Immature natural killer cell (primary cell): ENCODE results near the gene TSPAN12. TPM values are rescaled to one million over a fixed set of nuclear protein-coding genes. Genes with fewer than 3 reads are reported as not detected.

Source experiments
- DNase-seq, 3 donors: peaks; one replicate each; pipeline ENCODE4 v3.0.0; 2022; ENCODE audit warnings: mixed read lengths in 1 of 3
- H3K27ac Mint-ChIP-seq, 6 donors: one replicate each; pipeline ENCODE4 v1.8.0; 2020; ENCODE audit warnings: mixed read lengths in 6 of 6, mild to moderate bottlenecking in 5 of 6, inconsistent platforms in 4 of 6, moderate library complexity in 3 of 6
- H3K27me3 Mint-ChIP-seq, 3 donors: one replicate each; pipeline ENCODE4 v1.8.0; 2020 to 2021; ENCODE audit warnings: low read depth in 3 of 3, mild to moderate bottlenecking in 3 of 3, mixed read lengths in 3 of 3, moderate library complexity in 3 of 3, inconsistent platforms in 1 of 3
- H3K36me3 Mint-ChIP-seq, 3 donors: one replicate each; pipeline ENCODE4 v1.8.0; 2020; ENCODE audit warnings: mixed read lengths in 3 of 3, inconsistent platforms in 2 of 3, mild to moderate bottlenecking in 2 of 3
- H3K4me1 Mint-ChIP-seq, 2 donors: one replicate each; pipeline ENCODE4 v1.8.0; 2020; ENCODE audit warnings: inconsistent platforms in 2 of 2, mild to moderate bottlenecking in 2 of 2, mixed read lengths in 2 of 2, moderate library complexity in 1 of 2
- H3K4me3 Mint-ChIP-seq, 5 donors: one replicate each; pipeline ENCODE4 v1.8.0; 2020; ENCODE audit warnings: mild to moderate bottlenecking in 5 of 5, mixed read lengths in 5 of 5, inconsistent platforms in 3 of 5, moderate library complexity in 3 of 5
- H3K9me3 Mint-ChIP-seq, 6 donors: one replicate each; pipeline ENCODE4 v1.8.0; 2020; ENCODE audit warnings: mild to moderate bottlenecking in 6 of 6, mixed read lengths in 6 of 6, inconsistent platforms in 4 of 6, moderate library complexity in 3 of 6
- polyA plus RNA-seq, 3 donors: library from polyadenylated mRNA; unstranded; fragments of 300-500 nt; fragmentation: Illumina TruSeq; gene quantifications; one replicate each; pipeline ENCODE4 v1.2.3, GENCODE V29; 2021

The TSPAN12 gene
- polyA plus RNA-seq, 3 donors from 2014 or later, result not detected

DNA sequence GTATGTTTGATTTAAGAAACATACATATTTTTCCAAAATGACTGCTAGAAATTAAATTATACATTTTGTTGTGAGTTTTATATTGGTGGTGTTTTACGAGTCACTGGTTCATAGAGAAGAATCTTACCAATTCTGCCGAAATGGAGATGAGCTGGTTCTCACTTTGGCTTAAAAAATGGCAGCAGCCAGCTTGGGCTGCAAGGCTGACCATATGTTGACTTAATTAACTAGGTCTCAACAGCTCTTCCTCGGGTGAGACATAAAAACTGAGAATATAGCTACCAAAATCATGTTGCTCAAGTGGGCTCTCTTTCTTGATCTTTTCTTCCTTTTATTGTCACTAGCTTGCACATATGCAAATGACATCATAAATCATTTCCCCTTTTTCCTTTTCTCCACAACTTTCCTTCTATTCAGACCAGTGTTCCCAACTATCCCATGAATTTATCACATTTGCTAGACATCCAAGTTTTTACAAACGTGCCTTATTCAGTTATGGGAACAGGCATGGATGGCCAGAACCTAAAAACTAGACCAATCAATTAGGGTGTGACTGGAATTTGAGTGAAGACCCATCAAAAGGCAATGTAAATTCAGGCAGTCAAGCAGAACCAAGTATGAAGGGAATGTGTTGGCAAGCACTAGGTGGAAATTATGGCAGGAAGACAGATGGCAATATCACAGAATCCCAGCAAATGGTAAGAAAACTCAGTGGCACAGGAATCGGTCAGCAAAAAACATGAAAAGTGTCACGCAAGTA is 6.4 kb upstream of the TSPAN12 start:
- H3K4me1 Mint-ChIP-seq, result no peaks in the 10 kb centered on the region
- peaks cover 3 to 12% (median 3%) of the 10 kb centered on the region in 3 donors for H3K27me3 Mint-ChIP-seq
- peaks cover 0 to 7% (median 0%) of the 10 kb centered on the region in 6 donors for H3K9me3 Mint-ChIP-seq
- DNase-seq, result no peak
- H3K4me3 Mint-ChIP-seq, result no peak overlapping the region
- H3K27ac Mint-ChIP-seq, result no peak overlapping the region
- H3K36me3 Mint-ChIP-seq, result no peaks in the 10 kb centered on the region

DNA sequence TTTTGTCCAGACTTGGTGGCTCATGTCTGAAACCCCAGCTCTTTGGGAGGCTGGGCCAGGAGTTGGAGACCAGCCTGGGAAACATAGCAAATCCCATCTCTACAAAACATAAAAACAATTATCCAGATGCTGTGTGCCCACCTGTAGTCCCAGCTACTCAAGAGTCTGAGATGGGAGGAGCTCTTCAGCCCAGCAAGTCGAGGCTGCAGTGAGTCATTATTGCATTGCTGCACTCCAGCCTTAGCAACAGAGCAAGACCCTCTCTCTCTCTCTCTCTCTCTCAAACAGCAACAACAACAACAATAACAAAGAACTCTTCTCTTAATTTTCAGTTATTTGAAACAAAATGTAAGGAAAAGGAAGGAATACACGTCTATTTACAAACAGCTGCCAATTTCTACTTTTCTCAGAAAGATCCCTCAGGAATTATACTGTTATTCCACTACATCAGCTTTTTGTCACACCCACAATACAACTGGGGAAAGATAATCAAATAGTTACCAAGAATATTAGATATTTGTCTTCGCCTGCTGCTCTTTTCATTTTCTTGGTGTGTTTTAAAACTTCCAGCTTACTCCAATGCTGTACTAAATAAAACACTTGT is 5.1 kb upstream of the TSPAN12 start:
- Mint-ChIP-seq H3K36me3 (no peaks in the 10 kb centered on the region), H3K27ac (no peak overlapping the region), H3K27me3 (peaks cover 7 to 22% (median 8%) of the 10 kb centered on the region in 3 donors), H3K9me3 (peaks cover 0 to 5% (median 1%) of the 10 kb centered on the region in 6 donors), H3K4me3 (no peak overlapping the region), H3K4me1 (peaks cover 0 to under 1% of the 10 kb centered on the region in 2 donors)
- DNase-seq, result no peak

DNA sequence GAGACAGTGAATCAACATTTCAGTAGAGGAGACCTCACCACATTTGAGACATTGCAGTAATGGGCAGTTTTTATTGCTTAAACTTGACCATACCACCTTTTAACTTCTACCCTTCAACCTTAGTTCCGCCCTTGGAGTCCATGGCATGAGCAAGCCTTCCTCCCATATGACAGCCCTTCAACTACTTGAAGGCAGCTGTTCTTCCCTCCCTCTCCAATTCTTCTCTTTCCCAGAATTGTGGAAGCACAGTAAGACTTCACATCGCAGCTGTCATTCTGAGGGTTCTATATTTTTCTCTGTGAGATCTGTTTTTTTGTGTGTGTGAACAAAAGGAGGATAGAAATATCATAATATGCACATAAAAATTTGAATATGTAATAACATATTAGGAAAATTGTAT is 2.2 kb upstream of the TSPAN12 start:
- no peak for DNase-seq
- Mint-ChIP-seq H3K4me3 (no peak overlapping the region), H3K27ac (no peak overlapping the region), H3K36me3 (no peaks in the 10 kb centered on the region), H3K27me3 (peaks cover 17 to 25% (median 17%) of the 10 kb centered on the region in 3 donors), H3K4me1 (peaks cover 9 to 15% of the 10 kb centered on the region in 2 donors), H3K9me3 (peaks cover 0 to 5% (median 2%) of the 10 kb centered on the region in 6 donors)

DNA sequence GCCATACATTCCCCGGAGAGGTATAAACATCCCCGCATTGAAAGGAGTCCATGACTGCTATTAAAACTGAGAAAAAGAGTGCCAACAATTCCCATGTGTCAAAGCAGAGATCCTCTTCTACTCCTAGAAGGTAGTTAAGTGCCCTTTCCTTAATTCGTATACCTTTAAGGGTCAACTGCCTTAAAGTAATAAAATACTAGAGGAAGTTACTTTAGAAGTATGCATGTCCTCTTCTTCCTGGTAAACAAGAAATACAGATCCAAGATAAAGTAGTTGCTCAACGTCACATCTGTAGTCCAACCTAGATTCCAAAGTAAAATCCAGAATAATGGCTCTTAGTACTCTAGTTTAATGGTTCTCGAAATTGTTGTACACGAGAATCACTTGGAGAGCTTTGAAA is 1.5 kb upstream of the TSPAN12 start:
- Mint-ChIP-seq H3K4me3 (no peak overlapping the region), H3K4me1 (peaks cover 9 to 15% of the 10 kb centered on the region in 2 donors), H3K27ac (no peak overlapping the region), H3K27me3 (peaks cover 17 to 29% (median 19%) of the 10 kb centered on the region in 3 donors), H3K9me3 (peaks cover 0 to 6% (median 2%) of the 10 kb centered on the region in 6 donors), H3K36me3 (peaks cover 0 to 3% (median 0%) of the 10 kb centered on the region in 3 donors)
- no peak for DNase-seq

DNA sequence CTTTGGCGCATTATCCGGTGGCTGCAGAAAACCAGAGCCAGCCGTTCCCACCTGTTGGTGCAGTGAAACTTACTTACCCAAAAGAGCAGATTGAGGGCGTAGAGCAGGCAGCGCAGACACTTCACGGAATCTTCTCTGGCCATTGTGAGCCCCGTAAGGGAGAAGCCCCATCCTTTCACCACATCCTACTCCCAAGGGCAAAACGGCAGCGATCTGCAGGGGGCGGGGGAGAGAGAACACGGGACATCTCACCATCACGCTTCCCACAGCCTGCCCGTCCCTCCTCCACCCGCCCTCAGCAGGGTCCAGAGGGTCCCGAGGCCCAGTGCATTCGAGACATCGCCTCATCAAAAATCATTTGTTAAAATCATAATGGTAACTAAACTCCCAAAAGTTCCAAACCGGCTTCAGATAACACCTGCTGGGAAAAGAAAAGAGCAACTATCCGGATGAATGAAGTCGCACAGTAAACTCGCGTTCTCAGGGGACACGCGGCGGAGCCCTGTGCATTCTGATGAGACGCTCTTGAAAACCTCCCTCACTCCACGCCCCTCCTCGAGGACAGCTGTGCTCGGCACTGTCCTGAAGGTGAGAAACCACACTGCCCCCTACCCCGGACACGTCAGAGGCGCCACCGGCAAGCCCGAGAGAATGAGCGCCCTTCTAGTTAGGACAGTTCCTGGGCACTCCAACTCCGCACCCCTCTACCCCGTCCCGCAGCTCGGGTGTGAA is 1.2 kb downstream of the TSPAN12 start:
- Mint-ChIP-seq H3K27ac (no peak overlapping the region), H3K27me3 (peaks cover 17 to 28% (median 19%) of the 10 kb centered on the region in 3 donors), H3K9me3 (peaks cover 0 to 6% (median 2%) of the 10 kb centered on the region in 6 donors), H3K36me3 (peaks cover 0 to 3% (median 0%) of the 10 kb centered on the region in 3 donors), H3K4me3 (peak overlapping the region; percentile 76 to 90 (median 80)), H3K4me1 (peaks cover 9 to 15% of the 10 kb centered on the region in 2 donors)
- peak in 1 of 3 donors; percentile 3 for DNase-seq

DNA sequence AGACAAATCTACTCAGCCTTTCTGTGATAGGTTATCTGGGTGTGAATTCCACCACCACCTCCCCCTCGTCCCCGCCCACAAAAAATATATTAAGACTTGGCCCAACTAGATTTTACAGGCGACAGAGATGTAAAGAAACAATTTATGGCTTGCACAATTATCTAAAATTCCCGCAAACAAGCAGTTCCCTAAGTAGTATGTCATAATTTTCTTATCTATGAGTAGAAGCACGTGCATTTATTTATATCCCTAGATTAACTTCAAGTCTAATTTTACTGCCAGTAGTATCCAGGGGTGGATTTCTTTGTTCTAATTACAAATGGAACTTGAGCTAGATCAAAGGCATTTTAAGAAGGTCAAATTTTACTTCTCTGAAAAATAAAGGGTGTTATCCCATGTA is 1.7 kb downstream of the TSPAN12 start:
- H3K4me3 Mint-ChIP-seq, result peak overlapping the region; percentile 76 to 90 (median 80)
- H3K4me1 Mint-ChIP-seq, result peaks cover 9 to 15% of the 10 kb centered on the region in 2 donors
- H3K27me3 Mint-ChIP-seq, result peaks cover 17 to 28% (median 19%) of the 10 kb centered on the region in 3 donors
- peaks cover 0 to 3% (median 0%) of the 10 kb centered on the region in 3 donors for H3K36me3 Mint-ChIP-seq
- peaks cover 0 to 6% (median 2%) of the 10 kb centered on the region in 6 donors for H3K9me3 Mint-ChIP-seq
- no peak overlapping the region for H3K27ac Mint-ChIP-seq
- DNase-seq, result no peak

DNA sequence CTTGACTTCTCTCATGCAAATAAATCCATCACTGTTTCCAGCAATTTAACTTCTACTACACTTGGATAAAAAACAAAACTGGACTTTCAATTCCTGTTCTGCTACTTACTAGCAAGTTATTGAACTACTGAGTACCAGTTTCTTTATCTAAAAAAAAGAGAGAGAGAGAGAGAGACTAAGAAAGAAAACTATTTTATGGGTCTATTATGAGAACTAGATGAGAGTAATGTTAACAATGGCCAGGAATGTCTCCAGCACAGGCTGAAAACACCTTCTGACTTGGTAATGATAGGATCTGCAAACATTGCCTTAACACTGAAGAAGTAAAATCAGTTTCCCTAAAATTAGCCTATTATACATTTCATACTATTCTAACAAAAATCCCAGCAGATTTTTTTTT is 5.2 kb downstream of the TSPAN12 start:
- H3K4me3 Mint-ChIP-seq, result no peak overlapping the region
- peaks cover 10 to 18% (median 14%) of the 10 kb centered on the region in 3 donors for H3K27me3 Mint-ChIP-seq
- H3K4me1 Mint-ChIP-seq, result peaks cover 8 to 15% of the 10 kb centered on the region in 2 donors
- peaks cover 0 to 6% (median under 1%) of the 10 kb centered on the region in 6 donors for H3K9me3 Mint-ChIP-seq
- peaks cover 0 to 3% (median 0%) of the 10 kb centered on the region in 3 donors for H3K36me3 Mint-ChIP-seq
- no peak overlapping the region for H3K27ac Mint-ChIP-seq
- no peak for DNase-seq

DNA sequence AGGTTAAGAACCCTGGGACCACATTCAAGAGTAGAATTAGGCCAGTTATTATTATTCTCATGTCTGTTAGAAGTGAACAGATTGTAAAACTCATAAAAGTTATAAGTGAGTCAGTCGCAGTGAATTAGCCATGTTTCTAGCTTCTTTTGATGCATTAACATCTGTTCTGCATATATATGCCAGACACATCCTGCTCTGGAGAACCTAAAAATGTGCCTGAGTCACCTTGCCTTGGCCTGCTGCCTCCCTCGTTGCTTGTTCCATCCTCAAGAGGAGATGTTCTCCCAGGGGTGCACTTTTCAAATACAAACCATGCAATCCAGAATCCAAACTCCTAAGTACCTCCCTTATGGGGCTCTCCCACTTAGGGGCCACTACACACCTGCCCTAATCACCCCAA is 14.8 kb downstream of the TSPAN12 start:
- H3K4me3 Mint-ChIP-seq, result no peak overlapping the region
- no peak overlapping the region for H3K27ac Mint-ChIP-seq
- peaks cover 0 to 7% (median 0%) of the 10 kb centered on the region in 6 donors for H3K9me3 Mint-ChIP-seq
- no peak for DNase-seq
- H3K36me3 Mint-ChIP-seq, result no peaks in the 10 kb centered on the region
- peaks cover 0 to 7% (median 2%) of the 10 kb centered on the region in 3 donors for H3K27me3 Mint-ChIP-seq
- no peaks in the 10 kb centered on the region for H3K4me1 Mint-ChIP-seq

DNA sequence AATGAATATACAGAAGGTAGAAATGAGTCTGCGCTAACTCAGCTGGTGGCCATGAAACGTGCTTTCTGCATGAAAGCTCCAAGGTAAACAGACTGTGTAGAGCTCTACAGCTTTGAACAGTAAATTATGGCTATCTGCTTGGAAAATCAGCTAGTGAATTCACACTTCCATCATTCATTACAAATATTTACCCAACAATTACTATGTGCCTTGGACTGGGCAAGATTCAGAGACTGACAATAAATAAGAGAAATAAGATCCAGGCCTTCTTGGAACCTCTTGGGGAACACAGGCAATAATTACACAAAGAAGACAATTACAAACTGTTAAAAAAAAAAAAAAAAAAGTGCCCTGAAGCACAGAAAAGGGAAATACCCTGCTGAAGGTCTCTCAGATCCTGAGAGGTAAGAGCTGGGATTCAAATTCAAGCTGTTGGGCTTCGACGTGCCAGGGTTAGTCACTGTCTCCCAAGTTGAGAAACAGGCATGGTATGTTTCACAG is 15.8 kb downstream of the TSPAN12 start:
- H3K4me3 Mint-ChIP-seq, result no peak overlapping the region
- H3K9me3 Mint-ChIP-seq, result peaks cover 0 to 7% (median 0%) of the 10 kb centered on the region in 6 donors
- no peak for DNase-seq

DNA sequence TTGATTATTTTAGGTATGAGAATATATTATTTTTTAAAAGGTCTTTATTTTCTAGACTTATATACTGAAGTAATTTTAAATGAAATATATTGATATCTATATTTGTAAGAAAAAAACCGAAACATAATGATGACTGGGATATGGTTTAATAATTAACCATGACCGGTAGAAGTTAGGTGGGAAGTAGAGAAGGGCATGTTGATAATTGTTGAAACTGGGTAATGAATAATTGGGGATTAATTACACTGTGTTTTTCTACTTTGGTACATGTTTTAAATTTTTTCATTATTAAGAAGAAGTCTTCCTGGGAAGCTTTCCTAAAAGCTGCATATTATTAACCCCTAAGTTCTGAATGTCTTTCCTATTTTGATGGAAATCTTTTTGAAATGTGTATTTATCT is 16.3 kb downstream of the TSPAN12 start:
- H3K27ac Mint-ChIP-seq, result no peak overlapping the region
- H3K4me3 Mint-ChIP-seq, result no peak overlapping the region
- no peaks in the 10 kb centered on the region for H3K4me1 Mint-ChIP-seq
- no peaks in the 10 kb centered on the region for H3K36me3 Mint-ChIP-seq
- peaks cover 0 to 7% (median 0%) of the 10 kb centered on the region in 6 donors for H3K9me3 Mint-ChIP-seq
- no peak for DNase-seq
- H3K27me3 Mint-ChIP-seq, result peaks cover 0 to 5% (median 2%) of the 10 kb centered on the region in 3 donors

More for the DNA sequence above, 15.8 kb downstream of the TSPAN12 start:
- Mint-ChIP-seq H3K27ac (no peak overlapping the region), H3K4me1 (no peaks in the 10 kb centered on the region), H3K27me3 (peaks cover 0 to 7% (median 2%) of the 10 kb centered on the region in 3 donors), H3K36me3 (no peaks in the 10 kb centered on the region)

DNA sequence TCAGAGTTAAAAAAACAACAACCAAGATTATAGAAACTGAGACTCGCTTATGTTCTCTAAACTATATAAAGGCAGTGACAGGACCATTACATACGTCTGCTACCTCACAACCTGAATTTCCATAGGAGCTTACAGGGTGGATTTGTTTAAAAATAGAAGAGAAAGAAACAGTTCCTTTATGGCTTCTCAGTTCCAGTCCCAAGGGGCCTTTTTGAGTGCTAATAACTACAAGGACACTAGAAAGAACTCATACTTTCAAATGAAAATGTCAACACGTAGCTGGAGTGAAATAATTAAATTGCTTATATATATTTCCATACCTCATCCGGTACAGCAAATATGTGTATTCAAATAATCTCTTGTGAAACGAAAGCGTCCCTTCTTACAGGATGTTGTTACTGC is 19.7 kb downstream of the TSPAN12 start:
- peaks cover 0 to 5% (median 2%) of the 10 kb centered on the region in 3 donors for H3K27me3 Mint-ChIP-seq
- H3K9me3 Mint-ChIP-seq, result peaks cover 0 to 8% (median 0%) of the 10 kb centered on the region in 6 donors
- H3K36me3 Mint-ChIP-seq, result no peaks in the 10 kb centered on the region
- no peak for DNase-seq
- H3K27ac Mint-ChIP-seq, result no peak overlapping the region
- no peaks in the 10 kb centered on the region for H3K4me1 Mint-ChIP-seq
- H3K4me3 Mint-ChIP-seq, result no peak overlapping the region

DNA sequence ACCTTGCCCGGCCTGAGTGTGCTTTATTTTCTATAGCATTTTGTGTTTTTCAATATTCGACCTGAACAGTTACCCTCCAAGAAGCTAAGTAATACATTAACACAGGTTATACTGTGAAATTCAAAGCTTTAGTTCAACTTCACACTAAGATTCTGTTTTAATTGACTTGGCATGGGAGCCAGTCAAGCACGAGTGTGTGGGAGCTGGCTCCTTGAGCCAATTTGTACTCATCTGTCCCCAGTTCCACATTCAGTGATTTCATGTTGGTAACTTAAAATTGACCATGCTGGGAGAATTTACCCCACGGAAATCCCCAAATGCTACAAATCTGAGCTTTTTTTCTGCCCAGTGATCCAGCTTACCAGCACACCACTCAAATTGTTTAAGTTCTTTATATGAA is 20.3 kb downstream of the TSPAN12 start:
- peaks cover 0 to 7% (median 2%) of the 10 kb centered on the region in 3 donors for H3K27me3 Mint-ChIP-seq
- H3K36me3 Mint-ChIP-seq, result no peaks in the 10 kb centered on the region
- no peak overlapping the region for H3K4me3 Mint-ChIP-seq
- H3K9me3 Mint-ChIP-seq, result peaks cover 0 to 8% (median 0%) of the 10 kb centered on the region in 6 donors
- no peaks in the 10 kb centered on the region for H3K4me1 Mint-ChIP-seq
- DNase-seq, result no peak
- H3K27ac Mint-ChIP-seq, result no peak overlapping the region

DNA sequence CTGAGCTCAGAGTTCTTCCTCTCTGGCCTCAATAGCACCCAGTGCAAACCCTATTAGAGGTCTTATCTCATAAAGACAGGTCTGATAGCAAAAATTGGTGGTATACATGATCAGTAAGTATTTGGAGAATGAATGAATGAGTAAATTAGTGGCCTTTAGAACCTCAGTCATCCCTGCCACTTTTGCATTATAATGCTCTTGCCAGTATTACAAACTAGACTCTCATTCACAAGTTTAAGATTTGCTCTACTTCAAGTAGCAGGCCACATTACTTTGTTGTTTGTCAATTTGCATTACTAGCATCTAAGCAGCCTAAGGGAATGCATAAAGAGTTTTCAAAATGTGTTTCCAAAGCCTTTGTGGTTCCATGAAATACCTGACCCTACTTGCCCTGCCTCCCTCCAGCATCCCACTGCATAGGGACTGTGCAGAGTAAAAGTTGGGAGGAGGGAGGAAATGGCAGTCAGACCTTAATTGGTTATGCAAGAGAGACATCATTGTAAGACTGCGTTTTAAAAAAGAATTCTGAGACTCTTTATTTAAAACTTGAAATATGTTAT is 21.3 kb downstream of the TSPAN12 start:
- Mint-ChIP-seq H3K27me3 (peaks cover 0 to 7% (median 2%) of the 10 kb centered on the region in 3 donors), H3K36me3 (no peaks in the 10 kb centered on the region), H3K4me3 (no peak overlapping the region), H3K27ac (no peak overlapping the region), H3K9me3 (peaks cover 0 to 8% (median 0%) of the 10 kb centered on the region in 6 donors), H3K4me1 (no peaks in the 10 kb centered on the region)
- no peak for DNase-seq
